ENCODE measurements around the gene CSF2.

CSF2 gene

DNA sequence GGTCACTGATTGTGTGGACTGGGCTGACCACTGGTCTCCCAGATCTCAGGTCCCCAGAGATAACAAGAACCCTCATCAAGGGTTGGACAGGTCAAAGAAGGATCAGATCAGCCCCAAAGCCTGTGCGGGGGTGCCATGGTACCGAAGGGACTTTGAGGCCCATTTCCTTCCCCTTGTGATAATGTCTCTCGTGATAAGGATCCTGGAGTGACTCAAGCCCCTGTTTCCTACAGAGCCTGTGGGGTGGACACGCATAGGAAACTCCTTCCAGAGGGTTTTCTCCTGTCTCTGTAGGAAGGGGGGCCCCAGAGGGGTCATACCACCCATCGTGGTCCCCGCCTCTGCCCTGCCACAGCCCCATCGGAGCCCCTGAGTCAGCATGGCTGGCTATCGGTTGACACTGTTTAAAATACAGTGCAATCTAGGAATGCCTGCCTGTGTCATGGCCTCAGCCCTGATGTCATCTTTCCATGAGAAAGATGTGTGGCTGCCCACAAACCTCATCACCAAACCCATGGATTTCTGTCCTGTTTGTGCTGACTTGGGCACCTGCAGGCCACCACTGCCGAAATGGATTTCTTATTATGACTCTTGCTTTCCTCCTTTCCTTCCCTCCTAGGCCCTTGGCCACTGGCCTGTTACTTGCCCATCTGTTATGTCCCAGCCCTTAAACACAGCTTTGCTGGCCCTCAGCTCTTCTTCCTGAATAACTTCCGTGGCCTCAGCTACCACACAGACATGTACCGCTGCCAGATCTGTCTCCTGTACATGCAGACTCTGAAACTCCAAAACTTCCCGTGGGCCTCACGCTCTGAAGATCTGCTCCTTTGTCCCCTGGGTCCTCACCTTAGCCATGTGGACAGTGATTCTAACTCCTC, 2.9 kb upstream of the CSF2 start:
- peak; percentile 17 for DNase-seq

DNA sequence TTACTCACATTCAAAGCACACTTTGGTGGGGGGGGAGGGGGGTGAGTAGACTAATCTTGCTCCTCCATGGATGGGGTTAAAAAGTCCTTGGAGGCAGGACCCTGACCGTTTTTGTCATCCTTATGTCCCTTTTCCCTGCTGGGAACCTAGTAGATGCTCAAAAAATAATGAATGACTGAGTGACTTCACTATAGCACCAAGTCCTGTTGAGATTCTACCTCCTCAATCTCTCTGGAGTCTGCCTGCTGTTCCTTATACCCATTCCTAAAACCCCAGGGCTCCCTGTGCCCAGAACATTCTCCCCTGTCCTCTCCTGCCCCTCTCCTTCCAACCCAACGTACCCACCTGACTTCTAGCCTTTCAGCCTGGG, 2.3 kb upstream of the CSF2 start:
- DNase-seq: no peak

DNA sequence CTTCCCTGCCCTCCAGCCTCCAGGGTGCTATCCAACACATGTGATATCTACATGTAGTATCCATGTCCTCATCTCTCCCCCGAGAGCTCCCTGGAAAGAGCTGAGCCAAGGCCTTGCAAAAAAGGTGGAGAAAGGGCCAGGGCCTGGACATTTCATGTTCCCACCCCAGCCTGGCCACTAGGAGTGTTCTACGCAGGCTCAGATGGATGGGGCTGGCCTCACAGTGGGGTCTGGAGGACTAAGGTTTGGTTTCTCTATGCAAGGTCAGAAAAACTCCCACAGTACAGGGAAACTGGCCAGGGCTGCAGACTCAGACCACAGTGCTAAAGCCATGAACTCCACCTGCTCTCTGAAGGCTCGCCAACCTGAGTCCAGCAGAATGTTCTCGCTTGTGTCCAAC, 1.5 kb upstream of the CSF2 start:
- DNase-seq: no peak

DNA sequence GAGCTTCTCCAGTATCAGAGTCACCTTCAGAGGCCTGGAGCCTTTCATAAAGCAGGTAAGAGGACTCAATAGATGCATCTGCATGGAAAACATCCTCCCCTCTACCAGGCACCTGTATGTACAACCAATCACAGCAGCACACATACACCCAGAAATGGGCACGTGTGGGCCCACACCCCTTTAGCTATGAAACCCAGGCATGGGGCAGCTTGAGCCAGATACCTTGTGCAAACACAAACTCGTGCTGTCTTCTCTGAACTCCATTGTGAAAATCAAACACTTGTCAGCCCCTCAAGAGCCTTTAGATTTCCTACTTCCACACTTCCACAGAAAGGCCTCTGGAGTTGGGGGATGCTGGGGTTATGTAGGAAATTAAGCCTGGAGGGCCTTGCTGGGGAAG, 1.1 kb upstream of the CSF2 start:
- DNase-seq: no peak

DNA sequence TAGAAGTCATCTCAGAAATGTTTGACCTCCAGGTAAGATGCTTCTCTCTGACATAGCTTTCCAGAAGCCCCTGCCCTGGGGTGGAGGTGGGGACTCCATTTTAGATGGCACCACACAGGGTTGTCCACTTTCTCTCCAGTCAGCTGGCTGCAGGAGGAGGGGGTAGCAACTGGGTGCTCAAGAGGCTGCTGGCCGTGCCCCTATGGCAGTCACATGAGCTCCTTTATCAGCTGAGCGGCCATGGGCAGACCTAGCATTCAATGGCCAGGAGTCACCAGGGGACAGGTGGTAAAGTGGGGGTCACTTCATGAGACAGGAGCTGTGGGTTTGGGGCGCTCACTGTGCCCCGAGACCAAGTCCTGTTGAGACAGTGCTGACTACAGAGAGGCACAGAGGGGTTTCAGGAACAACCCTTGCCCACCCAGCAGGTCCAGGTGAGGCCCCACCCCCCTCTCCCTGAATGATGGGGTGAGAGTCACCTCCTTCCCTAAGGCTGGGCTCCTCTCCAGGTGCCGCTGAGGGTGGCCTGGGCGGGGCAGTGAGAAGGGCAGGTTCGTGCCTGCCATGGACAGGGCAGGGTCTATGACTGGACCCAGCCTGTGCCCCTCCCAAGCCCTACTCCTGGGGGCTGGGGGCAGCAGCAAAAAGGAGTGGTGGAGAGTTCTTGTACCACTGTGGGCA, 642 bp downstream of the CSF2 start:
- no peak for DNase-seq

DNA sequence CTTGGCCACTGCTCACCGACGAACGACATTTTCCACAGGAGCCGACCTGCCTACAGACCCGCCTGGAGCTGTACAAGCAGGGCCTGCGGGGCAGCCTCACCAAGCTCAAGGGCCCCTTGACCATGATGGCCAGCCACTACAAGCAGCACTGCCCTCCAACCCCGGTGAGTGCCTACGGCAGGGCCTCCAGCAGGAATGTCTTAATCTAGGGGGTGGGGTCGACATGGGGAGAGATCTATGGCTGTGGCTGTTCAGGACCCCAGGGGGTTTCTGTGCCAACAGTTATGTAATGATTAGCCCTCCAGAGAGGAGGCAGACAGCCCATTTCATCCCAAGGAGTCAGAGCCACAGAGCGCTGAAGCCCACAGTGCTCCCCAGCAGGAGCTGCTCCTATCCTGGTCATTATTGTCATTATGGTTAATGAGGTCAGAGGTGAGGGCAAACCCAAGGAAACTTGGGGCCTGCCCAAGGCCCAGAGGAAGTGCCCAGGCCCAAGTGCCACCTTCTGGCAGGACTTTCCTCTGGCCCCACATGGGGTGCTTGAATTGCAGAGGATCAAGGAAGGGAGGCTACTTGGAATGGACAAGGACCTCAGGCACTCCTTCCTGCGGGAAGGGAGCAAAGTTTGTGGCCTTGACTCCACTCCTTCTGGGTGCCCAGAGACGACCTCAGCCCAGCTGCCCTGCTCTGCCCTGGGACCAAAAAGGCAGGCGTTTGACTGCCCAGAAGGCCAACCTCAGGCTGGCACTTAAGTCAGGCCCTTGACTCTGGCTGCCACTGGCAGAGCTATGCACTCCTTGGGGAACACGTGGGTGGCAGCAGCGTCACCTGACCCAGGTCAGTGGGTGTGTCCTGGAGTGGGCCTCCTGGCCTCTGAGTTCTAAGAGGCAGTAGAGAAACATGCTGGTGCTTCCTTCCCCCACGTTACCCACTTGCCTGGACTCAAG, 1.5 kb downstream of the CSF2 start:
- no peak for DNase-seq

DNA sequence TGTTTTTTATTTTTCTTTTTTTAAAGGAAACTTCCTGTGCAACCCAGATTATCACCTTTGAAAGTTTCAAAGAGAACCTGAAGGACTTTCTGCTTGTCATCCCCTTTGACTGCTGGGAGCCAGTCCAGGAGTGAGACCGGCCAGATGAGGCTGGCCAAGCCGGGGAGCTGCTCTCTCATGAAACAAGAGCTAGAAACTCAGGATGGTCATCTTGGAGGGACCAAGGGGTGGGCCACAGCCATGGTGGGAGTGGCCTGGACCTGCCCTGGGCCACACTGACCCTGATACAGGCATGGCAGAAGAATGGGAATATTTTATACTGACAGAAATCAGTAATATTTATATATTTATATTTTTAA, 2.1 kb downstream of the CSF2 start:
- no peak for DNase-seq

DNA sequence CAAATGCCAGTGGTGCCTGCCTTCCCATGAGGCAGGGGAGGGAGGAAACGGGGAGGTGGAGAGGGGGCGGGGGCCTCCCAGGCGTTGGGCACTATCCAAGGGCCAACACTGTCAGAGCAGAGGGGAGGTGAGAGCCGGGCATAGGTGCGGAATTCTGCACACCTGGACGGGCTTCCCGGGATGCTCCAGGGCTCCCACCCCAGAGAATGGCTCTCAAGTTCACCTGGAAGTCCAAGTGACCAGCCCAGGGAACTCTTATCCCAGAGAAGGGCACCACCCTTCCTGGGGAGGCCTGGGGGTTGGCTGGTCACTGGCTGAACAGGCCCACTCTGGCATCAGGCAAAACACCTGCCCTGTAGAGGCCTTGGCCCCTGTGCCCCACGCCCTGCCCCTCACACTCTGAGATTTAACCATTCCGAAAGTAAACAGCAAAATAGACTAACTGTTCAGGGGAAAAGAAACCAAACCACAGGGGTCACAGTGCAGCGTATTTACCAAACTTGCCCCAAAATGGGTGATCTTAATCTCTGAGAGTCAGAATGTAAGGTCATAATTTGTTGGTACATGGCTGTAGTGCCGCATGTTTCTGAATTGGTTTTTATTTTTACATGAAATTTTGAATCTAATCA, 2.7 kb downstream of the CSF2 start:
- DNase-seq: no peak

DNA sequence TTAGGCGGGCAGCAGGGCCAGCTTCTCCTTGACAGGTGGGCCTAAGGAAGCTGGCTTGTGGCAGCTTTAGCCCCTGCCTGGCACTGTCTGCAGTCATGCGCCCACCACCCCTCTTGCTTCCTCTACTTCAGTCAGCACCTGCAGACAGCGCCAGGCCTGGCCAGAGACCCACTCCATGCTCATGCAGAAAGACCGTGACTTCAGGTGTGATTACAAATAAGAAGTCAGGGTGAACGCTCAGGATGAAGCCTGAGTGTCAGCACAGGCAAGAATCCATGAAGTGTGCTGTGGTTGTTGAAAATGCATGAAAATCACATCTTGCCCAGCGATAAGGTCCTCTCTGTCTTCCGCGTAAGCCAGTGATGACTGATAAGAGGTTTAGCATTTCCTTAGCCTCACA, 3.4 kb downstream of the CSF2 start:
- no peak for DNase-seq

DNA sequence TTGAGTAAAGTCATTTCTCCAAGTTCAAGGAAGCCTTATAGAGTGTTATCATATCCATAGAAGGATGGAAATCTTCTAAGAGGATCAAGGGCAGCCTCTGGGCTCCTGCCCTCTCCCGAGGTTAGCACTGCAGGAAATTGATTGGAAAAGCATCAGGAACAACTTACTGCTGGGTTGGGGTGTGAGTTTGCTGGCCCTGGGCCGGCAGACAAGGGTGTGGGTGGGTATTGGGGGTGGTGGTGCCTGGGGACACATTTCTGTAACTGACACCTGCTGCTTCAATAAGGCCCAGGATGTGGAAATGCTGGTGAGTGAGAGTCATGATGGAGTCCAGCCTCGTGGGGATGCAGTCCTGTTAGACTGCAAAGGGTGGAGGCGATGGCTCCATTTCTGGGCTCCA, 5.5 kb downstream of the CSF2 start:
- DNase-seq: no peak

DNA sequence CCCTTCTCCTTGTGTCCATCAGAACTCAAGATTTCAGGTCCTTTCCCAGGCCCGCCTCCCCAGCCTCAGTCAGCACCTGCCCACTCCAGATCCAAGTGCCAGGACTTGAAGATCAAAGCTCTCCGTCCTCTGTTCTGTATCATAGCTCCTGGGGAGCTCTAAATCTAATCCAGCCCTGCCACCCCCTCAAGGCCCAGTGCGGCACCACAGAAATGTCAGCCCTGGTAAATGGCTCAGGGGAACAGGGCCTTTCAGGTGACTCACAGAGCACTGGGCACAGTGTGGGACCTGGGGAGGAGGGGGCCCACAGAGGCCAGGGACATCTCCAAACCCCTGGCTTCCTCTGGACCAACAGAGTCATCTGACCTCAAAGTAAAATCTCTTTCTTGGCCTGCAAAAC, 6.0 kb downstream of the CSF2 start:
- no peak for DNase-seq

DNA sequence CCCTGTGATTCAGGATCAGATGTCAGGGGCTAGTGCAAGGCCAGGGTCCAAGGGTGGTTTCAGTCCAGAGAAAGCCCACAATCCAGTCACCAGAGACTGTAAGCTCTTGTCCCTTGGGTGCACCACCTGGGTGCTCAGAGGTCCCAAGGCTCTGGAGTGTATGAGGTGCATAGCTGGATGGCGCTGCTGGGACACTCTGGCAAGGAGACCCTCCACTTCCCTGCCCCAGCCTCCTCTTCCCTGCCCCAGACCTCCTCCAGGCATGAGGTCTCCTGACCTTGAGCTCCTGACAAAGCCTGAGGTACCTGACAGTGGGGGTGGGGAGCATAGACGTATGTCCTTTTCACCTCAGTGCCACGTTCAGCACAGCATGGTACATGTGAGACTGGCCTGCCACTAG, 7.0 kb downstream of the CSF2 start:
- DNase-seq: no peak

DNA sequence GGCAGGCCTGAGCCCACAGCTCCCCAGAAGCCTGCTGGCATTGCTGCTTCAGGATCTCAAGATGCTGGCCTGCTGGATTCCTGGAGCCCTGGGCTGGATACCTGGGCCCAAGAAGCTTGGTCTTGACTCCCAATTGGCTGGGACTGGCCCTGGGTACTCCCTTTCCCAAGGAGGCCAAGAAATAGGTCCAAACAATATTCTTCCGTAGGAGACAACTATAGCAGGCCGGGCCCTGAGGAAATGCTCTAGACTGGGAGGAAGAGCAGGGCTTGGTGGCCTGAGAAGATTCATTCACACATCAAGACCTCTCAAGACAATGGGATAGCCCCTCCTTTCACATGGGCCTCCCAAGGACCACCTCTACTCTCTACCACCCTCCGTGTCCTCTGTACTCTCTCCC, 7.9 kb downstream of the CSF2 start:
- DNase-seq: no peak

DNA sequence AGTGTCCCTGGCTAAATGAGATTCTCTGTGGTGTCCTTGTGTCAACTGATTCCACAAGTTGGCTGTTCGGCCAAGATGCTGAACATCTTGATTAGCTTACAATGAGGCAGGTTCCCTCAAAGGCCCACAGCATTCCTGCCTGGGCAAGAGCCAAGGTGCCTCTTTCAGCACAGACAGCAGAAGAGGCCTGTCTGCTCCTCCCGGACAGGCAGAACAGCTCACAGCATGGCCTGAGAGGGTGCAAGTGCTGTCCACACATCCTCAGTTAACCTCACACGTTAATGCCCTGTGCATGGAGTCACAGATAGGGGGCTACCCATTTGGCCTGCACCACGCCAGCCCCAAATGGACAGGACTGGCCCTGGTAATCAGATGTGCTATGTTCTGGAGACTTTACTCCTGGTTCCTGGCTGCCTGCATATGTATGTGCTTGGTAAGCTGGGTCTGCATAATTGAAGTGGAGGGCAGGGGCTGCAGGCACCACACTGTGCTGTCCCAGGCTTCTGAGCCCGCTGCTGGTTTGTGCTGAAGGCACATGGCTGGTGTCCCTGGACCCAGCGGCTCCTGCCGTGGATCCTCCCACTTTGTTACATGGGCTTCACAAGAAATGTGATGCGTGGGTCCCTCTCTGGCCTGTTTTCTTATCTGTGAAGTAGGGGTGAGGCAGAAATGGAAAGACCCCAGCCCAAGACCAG, 8.9 kb downstream of the CSF2 start:
- DNase-seq: no peak

DNA sequence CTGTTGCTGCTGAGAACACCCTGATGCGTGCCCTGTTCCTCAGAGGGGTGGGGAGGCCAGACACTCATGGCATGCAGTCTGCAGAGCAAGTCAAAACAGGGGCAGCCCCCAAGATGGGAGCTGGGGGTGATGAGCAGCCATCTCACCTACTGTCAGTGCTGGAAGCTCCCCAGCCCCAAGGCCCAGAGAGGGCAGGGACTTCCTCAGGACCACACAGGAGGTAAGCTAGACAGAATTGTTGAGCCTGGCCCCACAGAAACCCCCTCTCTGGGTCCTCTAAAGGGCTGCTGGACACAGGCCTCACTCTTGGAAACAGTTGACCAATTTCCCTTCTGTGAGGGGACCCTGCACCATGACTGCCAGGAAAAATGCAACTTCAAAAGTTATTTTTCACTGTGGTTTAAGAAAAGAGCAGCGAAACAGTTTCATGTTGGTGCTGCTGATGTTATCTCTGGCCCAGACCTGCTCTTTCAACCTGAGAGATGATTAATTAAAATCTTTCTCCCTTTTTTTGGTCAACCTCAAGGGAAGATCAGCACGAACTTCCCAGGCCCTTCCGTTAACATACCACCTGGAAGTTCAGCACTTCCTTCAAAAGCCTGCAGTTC, 9.6 kb downstream of the CSF2 start:
- DNase-seq: no peak

DNA sequence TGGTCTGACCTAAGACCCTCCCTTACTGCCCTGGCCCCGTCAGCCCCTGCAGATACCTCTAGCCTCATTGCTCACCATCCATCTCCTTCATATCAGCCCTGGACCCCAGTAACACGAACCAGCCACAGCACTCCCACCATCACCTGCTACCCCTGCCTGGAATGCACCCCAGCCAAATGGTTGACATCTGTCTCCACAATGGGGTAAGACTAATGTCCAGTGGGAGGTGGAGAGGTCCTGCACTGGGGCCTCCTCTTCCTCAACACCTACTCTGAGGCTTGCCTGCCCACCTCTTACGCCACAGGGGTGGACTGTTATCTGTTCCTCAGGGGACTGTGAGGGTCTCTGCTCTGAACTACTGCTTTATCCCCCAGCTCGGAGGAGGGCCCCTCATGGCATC, 12.1 kb downstream of the CSF2 start:
- no peak for DNase-seq

DNA sequence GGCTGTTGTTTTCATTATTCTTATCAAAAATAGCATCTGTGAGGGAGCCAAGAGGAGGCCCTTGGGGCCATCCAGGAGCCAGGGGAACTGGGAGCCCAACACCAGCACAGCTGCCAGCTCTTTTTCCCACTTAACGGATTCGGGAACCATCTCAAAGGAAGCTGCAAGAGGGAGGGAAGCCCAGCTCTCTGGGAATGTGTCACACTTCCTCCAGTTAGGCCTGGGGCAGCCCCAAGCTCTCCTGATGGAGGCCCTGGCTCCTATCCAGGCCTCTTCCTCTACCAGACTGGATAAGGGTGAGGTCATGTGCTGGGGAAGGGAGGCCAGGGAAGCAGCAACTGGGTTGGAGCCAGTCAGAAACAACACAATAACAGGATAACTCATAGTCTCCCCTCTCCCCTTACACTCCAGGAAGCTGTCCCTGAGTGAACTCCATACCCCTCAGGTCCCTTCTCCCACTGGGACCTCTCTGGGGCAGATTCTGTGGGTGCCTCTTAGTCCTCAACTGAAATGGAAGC, 12.7 kb downstream of the CSF2 start:
- peak; percentile 12 for DNase-seq

DNA sequence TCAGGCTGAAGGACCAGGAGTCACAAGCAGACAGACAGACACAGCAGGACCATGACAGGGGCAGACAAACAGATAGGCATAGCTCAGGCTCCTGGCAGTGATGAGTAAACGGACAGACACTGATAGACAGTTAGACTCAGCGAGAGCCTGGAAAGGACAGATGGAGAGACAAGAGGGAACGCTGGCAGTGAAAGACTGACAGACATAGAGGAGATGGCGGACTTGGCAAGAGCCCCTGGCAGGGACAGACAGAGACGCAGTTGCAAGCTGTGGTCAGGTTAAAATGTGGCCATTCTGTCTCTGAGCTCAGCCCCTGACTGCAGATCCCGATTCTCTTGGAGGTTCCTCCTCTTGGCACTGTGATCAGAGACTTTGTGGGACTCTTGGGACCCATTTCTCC, 13.6 kb downstream of the CSF2 start:
- DNase-seq: no peak

DNA sequence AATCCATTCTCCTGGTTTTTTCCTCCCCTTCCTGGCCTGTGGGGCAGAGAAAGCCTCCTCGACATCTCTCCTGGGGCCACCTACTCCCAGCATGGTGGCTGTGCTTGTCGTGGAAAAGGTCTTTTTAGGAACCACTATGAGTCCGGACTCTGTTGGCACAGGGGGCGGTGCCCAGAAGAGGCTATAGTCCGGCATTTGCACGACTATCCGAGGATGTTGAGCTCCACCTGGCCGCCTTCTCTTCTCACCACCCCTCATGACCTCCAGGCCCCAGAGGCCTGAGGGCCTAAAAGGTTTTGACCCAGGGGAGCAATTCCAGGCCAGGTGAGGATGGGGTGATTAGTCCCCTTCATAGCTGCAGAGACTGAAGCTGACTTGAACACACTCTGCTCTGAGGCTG, 14.1 kb downstream of the CSF2 start:
- no peak for DNase-seq

DNA sequence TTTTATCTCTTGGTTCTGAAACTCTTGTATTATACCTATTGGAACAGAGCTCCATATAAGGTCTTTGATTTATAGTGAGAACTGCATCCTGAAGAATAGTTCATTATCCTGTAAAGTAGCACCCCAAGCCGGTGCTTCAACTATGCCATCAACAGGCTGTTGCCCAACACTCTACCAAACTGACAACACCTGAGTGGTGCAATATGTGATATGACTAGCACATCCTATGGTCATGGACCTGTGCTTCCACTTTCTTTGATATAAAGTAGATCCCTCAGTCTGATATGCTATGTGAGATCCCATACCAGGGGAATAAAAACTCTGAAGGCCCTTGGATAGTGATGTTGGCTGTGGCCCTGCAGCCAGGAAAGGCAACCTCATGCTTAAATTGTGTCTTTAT, 15.8 kb downstream of the CSF2 start:
- no peak for DNase-seq

DNA sequence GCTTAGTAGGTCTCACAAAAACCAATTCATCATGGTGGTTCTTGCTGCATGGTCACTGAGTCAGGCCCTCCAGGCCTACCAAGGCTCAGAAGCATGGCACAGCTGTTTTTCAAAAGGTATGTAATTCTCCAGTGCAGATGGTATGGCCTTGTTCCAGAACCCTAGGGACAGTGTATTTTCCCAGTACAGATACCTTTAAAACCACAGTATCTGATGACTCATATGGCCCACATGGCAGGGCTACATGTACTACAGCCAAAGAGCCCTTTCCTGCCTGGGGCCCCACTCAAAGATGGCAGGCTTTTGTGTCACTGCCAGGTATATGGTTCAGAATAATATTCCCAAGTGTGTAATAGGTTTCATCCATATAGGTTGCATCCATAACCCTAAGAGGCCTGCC, 16.5 kb downstream of the CSF2 start:
- DNase-seq: peak; percentile 70

DNA sequence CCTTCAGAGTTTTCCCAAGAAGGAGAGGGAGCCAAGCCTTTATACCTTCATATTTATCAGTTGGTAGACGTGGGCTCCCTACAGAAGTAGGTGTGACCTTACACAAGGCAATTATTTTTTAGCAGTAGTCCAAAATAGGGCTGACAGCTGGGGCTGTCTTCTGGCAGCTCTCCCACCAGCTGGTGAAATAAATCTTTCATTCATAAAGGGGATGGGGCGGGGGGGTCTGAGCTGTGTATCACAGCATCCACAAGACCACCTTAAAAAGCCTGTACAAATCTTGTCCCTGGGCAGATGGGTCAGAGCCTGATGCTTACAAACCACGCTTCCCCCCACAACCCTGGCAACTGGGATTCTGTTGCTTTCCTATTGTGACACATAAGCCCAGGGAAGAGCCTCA, 19.7 kb downstream of the CSF2 start:
- DNase-seq: no peak

All from hematopoietic multipotent progenitor cell treated with erythropoietin and hydrocortisone succinate and interleukin-3 and kit ligand, for 8 days (in vitro differentiated cells).